Aorta (tissue), 5 donors: Measurements from ENCODE around the gene HPGDS. TPM values are rescaled to one million over a fixed set of nuclear protein-coding genes. Genes with fewer than 3 reads are reported as not detected.

Experiments
- ATAC-seq: fragments of 200-7000 bp; cut with Tn5 transposase; one replicate; pipeline ENCODE4 v1.9.1; 2022; ENCODE audit warnings: moderate library complexity; ENCODE audit not compliant: low FRiP score
- DNase-seq, 2 donors: peaks; one replicate each; pipeline ENCODE4 v3.0.0-alpha.2; 2020
- H3K27ac ChIP-seq, 2 donors: one replicate each; pipeline ENCODE4 v1.5.1; 2013; ENCODE audit warnings: low read length in 2 of 2, mild to moderate bottlenecking in 2 of 2, moderate library complexity in 2 of 2, control low read depth in 1 of 2, inconsistent platforms in 1 of 2, low read depth in 1 of 2
- H3K27me3 ChIP-seq, 2 donors: one replicate each; pipeline ENCODE4 v1.6.1; 2013; ENCODE audit warnings: control low read depth in 1 of 2, low read length in 1 of 2, mild to moderate bottlenecking in 1 of 2, moderate library complexity in 1 of 2; ENCODE audit not compliant: insufficient read depth in 2 of 2, control insufficient read depth in 1 of 2
- H3K36me3 ChIP-seq, 2 donors: one replicate each; pipeline ENCODE4 v1.6.1; 2013; ENCODE audit warnings: control low read depth in 1 of 2, low read length in 1 of 2, mild to moderate bottlenecking in 1 of 2; ENCODE audit not compliant: insufficient read depth in 2 of 2, control insufficient read depth in 1 of 2
- H3K4me1 ChIP-seq, 2 donors: one replicate each; pipeline ENCODE4 v1.6.1; 2013; ENCODE audit warnings: low read length in 2 of 2, control low read depth in 1 of 2, mild to moderate bottlenecking in 1 of 2, moderate library complexity in 1 of 2; ENCODE audit not compliant: insufficient read depth in 2 of 2, control insufficient read depth in 1 of 2
- H3K4me3 ChIP-seq, 2 donors: one replicate each; pipeline ENCODE4 v1.5.1; 2013; ENCODE audit warnings: low read length in 2 of 2, control low read depth in 1 of 2, mild to moderate bottlenecking in 1 of 2
- H3K9me3 ChIP-seq: one replicate; pipeline ENCODE4 v1.6.1; 2013; ENCODE audit warnings: mild to moderate bottlenecking, low read length; ENCODE audit not compliant: control insufficient read depth
- WGBS, 2 donors: extraction: QIAGEN DNeasy Blood & Tissue Kit; methylation state at CpG; one replicate each; pipeline ENCODE4 v1.1.7; 2013; 5-methylcytosine and 5-hydroxymethylcytosine counted together
- intact Hi-C, 2 donors: fragments of 100-400 bp; cut with DNase I; formaldehyde crosslinking; loops; one replicate each; pipeline versions ENCODE4 v1.14.2 to v1.15.0; 2022
- polyA plus RNA-seq, 2 donors: library from polyadenylated mRNA; stranded (reverse); fragments of 200-250 nt; gene quantifications; one replicate each; pipeline ENCODE4 v1.2.3, GENCODE V29; 2013
- total RNA-seq, 2 donors: library from RNA; stranded (reverse); fragmentation: NEBNext Ultra II Directional; extraction: Animal tissue kit (Norgen Biotek cat#: 25700); gene quantifications; one replicate each; pipeline ENCODE4 v1.2.1, GENCODE V29; 2021
- donor health status: healthy with polysubstance abuse.
- donor health status: Bipolar disorder and iron deficiency.
- donor health status: DM: no; HTN: no; CAD: no.
- donor health status: DM: no; HTN: no; CAD: no.
- donor health status: DM: yes; HTN: yes; CAD: no.

Gene HPGDS
- total and polyA plus RNA-seq, 4 donors: 0.26 to 11.3 (median 4.5) TPM

GRCh38 chr4:94351319-94351718 lies 8.7 kb upstream of the HPGDS start:
- Histone ChIP-seq H3K9me3 (no peaks in the 10 kb centered on the region), H3K4me1 (peaks cover 0 to 1% of the 10 kb centered on the region in 2 donors), H3K4me3 (no peak overlapping the region), H3K27me3 (no peaks in the 10 kb centered on the region), H3K27ac (no peak overlapping the region), H3K36me3 (no peaks in the 10 kb centered on the region)
- intact Hi-C loops: no loop called here
- 76 to 82% methylated on average over 1 of the region's 1 CpG for WGBS, 2 donors
- no peak for DNase-seq
- ATAC-seq: no peak

- Histone ChIP-seq H3K27me3 (no peaks in the 10 kb centered on the region), H3K36me3 (no peaks in the 10 kb centered on the region), H3K9me3 (no peaks in the 10 kb centered on the region), H3K27ac (no peak overlapping the region), H3K4me3 (no peak overlapping the region), H3K4me1 (peaks cover 0 to 1% of the 10 kb centered on the region in 2 donors)
- intact Hi-C loops: no loop called here
- DNase-seq (no peak), ATAC-seq (no peak)
- WGBS, 2 donors: 83 to 89% methylated on average over 8 of the region's 8 CpGs
Observed at GRCh38 chr4:94350095-94350494, 7.5 kb upstream of the HPGDS start.

- ATAC-seq (no peak), DNase-seq (no peak)
- Histone ChIP-seq H3K36me3 (no peaks in the 10 kb centered on the region), H3K4me3 (no peak overlapping the region), H3K4me1 (peaks cover 0 to 1% of the 10 kb centered on the region in 2 donors), H3K9me3 (no peaks in the 10 kb centered on the region), H3K27ac (no peak overlapping the region), H3K27me3 (no peaks in the 10 kb centered on the region)
- intact Hi-C loops: no loop called here
- 76% methylated on average over 1 of the region's 1 CpG for WGBS, 2 donors
Observed at GRCh38 chr4:94349193-94349592, 6.6 kb upstream of the HPGDS start.

GRCh38 chr4:94348666-94349065 lies 6.0 kb upstream of the HPGDS start:
- Histone ChIP-seq H3K9me3 (no peaks in the 10 kb centered on the region), H3K4me1 (peaks cover 0 to 1% of the 10 kb centered on the region in 2 donors), H3K4me3 (no peak overlapping the region), H3K27ac (no peak overlapping the region), H3K36me3 (no peaks in the 10 kb centered on the region), H3K27me3 (no peaks in the 10 kb centered on the region)
- intact Hi-C loops: no loop called here
- no peak for ATAC-seq
- no peak for DNase-seq
- WGBS, 2 donors: 94 to 98% methylated on average over 3 of the region's 3 CpGs

GRCh38 chr4:94346541-94346940 lies 3.9 kb upstream of the HPGDS start:
- DNase-seq (no peak), ATAC-seq (no peak)
- intact Hi-C loops: no loop called here

GRCh38 chr4:94345969-94346368 lies 3.3 kb upstream of the HPGDS start:
- Histone ChIP-seq H3K36me3 (no peaks in the 10 kb centered on the region), H3K27ac (no peak overlapping the region), H3K27me3 (no peaks in the 10 kb centered on the region), H3K4me3 (no peak overlapping the region), H3K9me3 (no peaks in the 10 kb centered on the region), H3K4me1 (no peaks in the 10 kb centered on the region)
- ATAC-seq: no peak
- WGBS, 2 donors: 57 to 61% methylated on average over 2 of the region's 2 CpGs
- intact Hi-C loops: no loop called here
- DNase-seq: no peak

More at GRCh38 chr4:94346541-94346940, 3.9 kb upstream of the HPGDS start:
- Histone ChIP-seq H3K36me3 (no peaks in the 10 kb centered on the region), H3K27ac (no peak overlapping the region), H3K4me1 (no peaks in the 10 kb centered on the region), H3K27me3 (no peaks in the 10 kb centered on the region), H3K4me3 (no peak overlapping the region), H3K9me3 (no peaks in the 10 kb centered on the region)

- no peaks in the 10 kb centered on the region for H3K36me3 ChIP-seq
- WGBS, 2 donors: 73 to 77% methylated on average over 4 of the region's 4 CpGs
- DNase-seq (no peak), ATAC-seq (no peak)
- no peaks in the 10 kb centered on the region for H3K4me1 ChIP-seq
- no peaks in the 10 kb centered on the region for H3K27me3 ChIP-seq
- intact Hi-C loops: no loop called here
- H3K9me3 ChIP-seq: no peaks in the 10 kb centered on the region
- no peak overlapping the region for H3K27ac ChIP-seq
- H3K4me3 ChIP-seq: no peak overlapping the region
Observed at GRCh38 chr4:94345266-94345665, 2.6 kb upstream of the HPGDS start.

GRCh38 chr4:94344457-94344856 lies 1.8 kb upstream of the HPGDS start:
- no peak overlapping the region for H3K4me3 ChIP-seq
- no peaks in the 10 kb centered on the region for H3K36me3 ChIP-seq
- no peak for DNase-seq
- intact Hi-C loops: no loop called here
- no peak overlapping the region for H3K27ac ChIP-seq
- no peaks in the 10 kb centered on the region for H3K4me1 ChIP-seq
- no peaks in the 10 kb centered on the region for H3K9me3 ChIP-seq
- WGBS, 2 donors: 90 to 92% methylated on average over 5 of the region's 5 CpGs
- H3K27me3 ChIP-seq: no peaks in the 10 kb centered on the region
- ATAC-seq: no peak

- WGBS, 2 donors: 94% methylated on average over 3 of the region's 3 CpGs
- Histone ChIP-seq H3K27ac (no peak overlapping the region), H3K4me3 (no peak overlapping the region)
Observed at GRCh38 chr4:94341481-94342370, 910 bp downstream of the HPGDS start.

More at GRCh38 chr4:94341481-94342370, 910 bp downstream of the HPGDS start:
- Histone ChIP-seq H3K27me3 (no peaks in the 10 kb centered on the region), H3K9me3 (no peaks in the 10 kb centered on the region), H3K4me1 (no peaks in the 10 kb centered on the region), H3K36me3 (no peaks in the 10 kb centered on the region)
- intact Hi-C loops: no loop called here
- DNase-seq (no peak), ATAC-seq (no peak)
